Subcutaneous adipose tissue (tissue), 4 donors: ENCODE data around the gene ZP2. TPM values are rescaled to one million over a fixed set of nuclear protein-coding genes. Genes with fewer than 3 reads are reported as not detected.

ENCODE experiments used
- CTCF ChIP-seq: fragments of 450-650 bp; IDR thresholded peaks from one replicate; pipeline ENCODE4 v1.5.1; 2016; ENCODE audit warnings: low read depth, mild to moderate bottlenecking, control low read depth, antibody characterized with exemption, moderate library complexity
- total RNA-seq, 4 donors: library from RNA; depleted of rRNA; stranded (reverse); fragments of >200 nt; gene quantifications; one replicate each; pipeline ENCODE4 v1.1.0, GENCODE V29; 2016

The ZP2 gene
- total RNA-seq, 4 donors from 2014 or later, result not detected

DNA sequence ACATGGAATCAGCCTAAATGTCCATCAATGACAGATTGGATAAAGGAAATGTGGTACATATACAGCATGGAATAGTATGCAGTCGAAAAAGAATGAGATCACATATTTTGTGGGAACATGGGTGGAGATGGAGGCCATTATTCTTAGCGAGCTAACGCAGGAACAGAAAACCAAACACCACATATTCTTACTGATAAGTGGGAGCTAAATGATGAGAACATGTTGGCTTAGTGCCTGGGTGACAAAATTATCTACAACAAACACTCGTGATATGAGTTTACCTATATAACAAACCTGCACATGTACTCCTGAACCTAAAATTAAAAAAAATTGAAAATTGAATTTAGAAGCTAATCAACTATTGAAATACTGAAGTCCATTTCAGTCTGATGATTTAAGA is 28.3 kb upstream of the ZP2 start:
- no peak for TF ChIP-seq CTCF

GRCh38 chr16:21236831-21237230 is 25.5 kb upstream of the ZP2 start:
- no peak for TF ChIP-seq CTCF

DNA sequence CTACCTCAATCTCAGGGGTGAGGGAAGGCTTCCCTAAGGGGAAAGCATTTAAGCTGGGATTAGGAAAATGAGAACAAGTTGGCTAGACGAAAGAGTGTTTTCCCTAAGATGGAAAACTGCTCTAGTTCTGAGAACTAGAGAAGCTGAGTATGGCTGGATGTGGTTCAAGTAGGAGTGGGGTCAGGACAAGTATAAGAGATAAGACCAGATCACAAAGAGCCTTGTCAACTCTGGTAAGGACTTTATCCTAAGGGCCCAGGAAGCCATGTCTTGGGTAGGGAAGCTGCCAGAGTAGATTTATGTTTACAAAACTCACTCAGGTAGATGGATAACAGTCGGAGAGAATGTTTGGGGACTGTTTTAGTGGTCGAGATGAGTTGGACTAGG is 23.8 kb upstream of the ZP2 start:
- no peak for TF ChIP-seq CTCF

DNA sequence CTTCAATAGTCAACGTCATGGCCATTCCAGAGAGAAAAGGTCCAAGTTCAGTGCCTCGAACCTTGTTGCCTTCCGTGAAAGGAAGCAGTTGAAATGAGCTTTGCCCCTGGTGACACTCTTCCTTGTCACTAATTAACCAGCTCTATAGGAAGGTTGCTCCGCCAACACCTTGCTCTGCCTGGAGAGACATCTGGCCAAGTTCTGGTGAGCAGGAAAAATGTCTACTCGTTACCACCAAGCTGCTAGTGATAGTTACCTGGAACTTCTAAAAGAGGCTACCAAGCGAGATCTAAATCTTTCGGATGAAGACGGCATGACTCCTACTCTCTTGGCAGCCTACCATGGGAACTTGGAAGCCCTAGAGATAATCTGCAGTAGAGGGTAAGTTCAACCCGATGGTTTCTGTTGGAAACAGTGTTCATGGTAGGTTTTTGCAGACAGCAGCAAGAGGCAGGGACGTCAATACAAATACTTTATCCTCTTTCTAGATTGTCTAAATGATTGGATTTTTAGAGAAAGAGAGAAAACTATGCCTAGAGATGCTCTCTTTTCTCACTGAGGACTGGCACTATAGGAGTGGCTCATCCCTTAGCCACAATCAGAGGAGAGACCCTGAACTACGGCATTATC is 22.3 kb upstream of the ZP2 start, which contains the start of gene ANKS4B:
Gene ANKS4B (plus strand): TSS at position 179 of the 630 bp plus-strand sequence. CDS start 39 bp downstream, at position 218.
- TF ChIP-seq CTCF, result no peak

DNA sequence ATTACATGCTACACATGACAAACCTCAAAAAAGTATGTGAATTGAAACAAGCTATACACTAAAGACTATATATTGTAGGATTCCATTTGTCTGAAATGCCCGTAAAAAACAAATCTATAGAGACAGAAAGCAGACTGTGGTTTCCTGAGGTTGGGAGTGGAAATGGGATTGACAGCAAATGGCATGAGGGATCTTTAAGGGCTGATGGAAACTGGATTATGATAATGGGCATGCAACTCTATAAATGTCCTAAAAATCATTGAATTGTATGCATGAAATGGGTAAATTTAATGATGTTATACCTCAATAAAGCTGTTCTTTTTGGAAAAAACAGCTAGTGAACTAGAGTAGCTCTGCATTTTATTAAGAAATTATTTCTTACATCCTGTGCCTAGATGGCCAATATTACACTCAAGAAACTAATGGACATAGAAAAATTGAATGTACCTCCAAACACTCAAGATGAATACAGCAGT is 21.7 kb upstream of the ZP2 start:
- TF ChIP-seq CTCF, result no peak

- no peak for TF ChIP-seq CTCF
Measured at GRCh38 chr16:21228361-21228872, 17.0 kb upstream of the ZP2 start.

DNA sequence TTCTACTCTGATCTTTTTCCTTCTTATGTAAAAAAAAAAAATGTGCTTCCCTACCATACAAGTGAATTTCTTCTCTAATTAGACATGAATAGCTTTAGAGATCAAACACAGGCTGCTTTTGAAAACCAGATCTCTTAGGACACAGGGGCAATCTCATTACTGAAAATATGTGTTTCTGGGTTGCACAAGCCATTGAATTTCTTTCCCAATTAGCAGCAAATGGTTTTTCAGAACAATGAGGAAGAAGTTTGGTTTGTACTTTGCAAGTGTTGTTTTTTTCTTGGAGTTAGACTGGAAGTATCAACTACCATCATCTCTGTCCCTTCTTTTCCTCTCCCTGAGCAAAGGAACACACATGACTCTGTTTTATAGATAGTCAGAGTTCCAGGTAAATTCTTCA is 16.5 kb upstream of the ZP2 start:
- no peak for TF ChIP-seq CTCF
